BLaER1 treated with 17β-estradiol and CSF1 and Interleukin-3, amounts not matched to agents 10 nM and 100 nM (cell line): ENCODE data around the gene OBSCN.

Experiments used
- H3K27ac ChIP-seq, 11 experiments: shearing (Covaris generic); formaldehyde crosslinking; 2 replicates each; pipeline ENCODE4 v1.8.1; 2022
- H3K27me3 ChIP-seq, 11 experiments: shearing (Covaris generic); formaldehyde crosslinking; 2 replicates each; pipeline ENCODE4 v1.8.1; 2022
- H3K36me3 ChIP-seq, 11 experiments: shearing (Covaris generic); formaldehyde crosslinking; 2 replicates each; pipeline ENCODE4 v1.8.1; 2022
- H3K4me1 ChIP-seq, 10 experiments: shearing (Covaris generic); formaldehyde crosslinking; 2 replicates each; pipeline ENCODE4 v1.8.1; 2022
- H3K4me2 ChIP-seq, 11 experiments: shearing (Covaris generic); formaldehyde crosslinking; 2 replicates each; pipeline ENCODE4 v1.8.1; 2022
- H3K4me3 ChIP-seq, 10 experiments: shearing (Covaris generic); formaldehyde crosslinking; 2 replicates each; pipeline ENCODE4 v1.8.1; 2022
- H3K9ac ChIP-seq, 11 experiments: shearing (Covaris generic); formaldehyde crosslinking; 2 replicates each; pipeline ENCODE4 v1.8.1; 2022
- H3K9me3 ChIP-seq, 11 experiments: shearing (Covaris generic); formaldehyde crosslinking; replicated peaks in 1 of 11; 2 replicates each; pipeline ENCODE4 v1.8.1; 2022
- H4K20me1 ChIP-seq, 11 experiments: shearing (Covaris generic); formaldehyde crosslinking; 2 replicates each; pipeline ENCODE4 v1.8.1; 2022
- Cebpa-rat ChIP-seq, 11 experiments: shearing (Covaris generic); IDR thresholded peaks; 2 replicates each; pipeline ENCODE4 v1.8.1; 2022

Gene OBSCN

DNA sequence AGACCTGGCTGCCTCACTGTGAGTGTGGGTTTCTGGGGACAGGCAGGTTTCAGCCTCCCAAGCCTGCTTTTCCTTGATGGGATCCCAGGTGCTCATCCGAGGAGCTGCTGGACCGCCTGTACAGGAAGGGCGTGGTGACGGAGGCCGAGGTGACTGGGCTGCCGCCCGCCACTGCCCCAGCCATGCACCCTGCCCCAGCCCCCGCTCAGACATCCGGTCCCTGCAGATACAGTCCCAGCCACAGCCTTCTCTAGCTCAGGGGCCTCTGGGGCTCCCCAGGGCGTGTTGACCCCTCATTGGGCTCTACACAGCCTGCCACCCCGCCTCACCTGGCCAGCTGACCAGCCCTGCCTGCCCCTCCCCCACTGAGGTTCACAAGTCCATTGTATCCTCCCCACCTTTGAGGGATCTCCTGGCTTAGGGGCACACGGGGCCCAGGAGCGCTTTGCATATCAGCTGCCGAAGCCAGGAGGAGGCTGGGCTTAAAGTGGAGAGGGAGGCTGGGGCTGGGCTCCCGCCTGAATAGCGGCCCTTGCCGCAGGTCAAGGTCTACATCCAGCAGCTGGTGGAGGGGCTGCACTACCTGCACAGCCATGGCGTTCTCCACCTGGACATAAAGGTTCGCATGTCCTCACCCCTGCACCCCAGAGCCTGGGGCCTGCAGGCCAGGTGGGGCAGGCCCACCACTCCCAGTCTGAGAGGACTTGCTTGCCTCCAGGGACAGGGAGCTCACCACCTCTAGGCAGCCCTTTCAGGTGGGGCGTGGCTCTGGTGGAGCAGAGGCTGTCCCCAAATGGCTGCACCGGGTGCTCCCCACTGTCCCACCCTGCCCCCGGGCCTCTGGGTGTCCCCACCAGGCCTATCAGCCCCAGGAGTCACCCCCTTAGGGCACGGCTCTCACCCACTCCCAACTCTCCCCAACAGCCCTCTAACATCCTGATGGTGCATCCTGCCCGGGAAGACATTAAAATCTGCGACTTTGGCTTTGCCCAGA, 160.3 kb downstream of the OBSCN start:
- H3K27ac ChIP-seq, result no peak overlapping the region
- peaks cover 0 to 35% (median 0%) of the 10 kb centered on the region in 11 experiments; a peak in 4 of 22 replicates for H4K20me1 ChIP-seq
- no peaks in the 10 kb centered on the region for H3K27me3 ChIP-seq
- no peaks in the 10 kb centered on the region for H3K36me3 ChIP-seq
- TF ChIP-seq Cebpa-rat (IDR thresholded peaks at IDR 0.05), result no peak
- peak overlapping the region in 7 of 11 experiments; percentile 4 to 75 (median 38); a peak in 9 of 22 replicates for H3K4me2 ChIP-seq
- H3K9ac ChIP-seq, result no peak overlapping the region
- H3K4me1 ChIP-seq, result peaks cover 4 to 43% (median 38%) of the 10 kb centered on the region in 10 experiments; a peak in 19 of 20 replicates
- H3K9me3 ChIP-seq, result no peaks in the 10 kb centered on the region
- H3K4me3 ChIP-seq, result no peak overlapping the region

DNA sequence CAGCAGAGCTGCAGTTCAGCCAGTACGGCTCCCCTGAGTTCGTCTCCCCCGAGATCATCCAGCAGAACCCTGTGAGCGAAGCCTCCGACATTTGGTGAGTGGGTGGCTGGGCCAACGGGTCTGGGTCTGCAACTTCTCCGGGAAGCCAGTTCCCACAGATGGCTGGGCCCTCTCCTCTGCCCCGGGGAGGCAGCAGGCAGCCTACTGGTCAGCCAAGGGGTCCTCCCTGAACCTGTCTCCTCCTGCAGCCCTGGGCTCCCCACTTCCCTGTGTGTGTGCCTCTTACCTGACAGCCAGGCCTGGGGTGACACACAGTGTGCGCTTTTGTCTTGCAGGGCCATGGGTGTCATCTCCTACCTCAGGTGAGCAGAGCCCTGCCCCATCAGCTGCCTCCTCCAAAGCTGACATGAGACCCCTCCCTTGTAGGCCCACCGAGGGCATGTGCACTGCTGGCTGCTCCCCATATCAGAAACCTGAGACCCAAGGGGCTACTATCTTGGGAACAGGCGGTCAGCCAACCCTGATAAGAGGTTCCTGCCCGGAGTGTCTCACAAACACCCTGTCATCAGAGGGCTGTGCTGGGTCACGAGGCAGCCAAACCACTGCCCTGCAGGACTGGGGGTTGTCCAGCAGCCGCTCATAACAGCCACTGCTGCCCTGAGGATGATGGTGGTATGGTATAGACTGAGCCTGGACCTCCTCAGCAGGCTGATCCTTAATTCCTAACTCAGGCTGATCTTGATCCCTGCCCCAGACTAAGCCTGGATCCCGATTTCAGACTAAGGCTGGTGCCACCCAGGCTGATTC, 161.2 kb downstream of the OBSCN start:
- Histone ChIP-seq H3K9me3 (no peaks in the 10 kb centered on the region), H4K20me1 (peaks cover 0 to 32% (median 0%) of the 10 kb centered on the region in 11 experiments; a peak in 4 of 22 replicates), H3K4me3 (no peak overlapping the region), H3K27ac (no peak overlapping the region), H3K4me2 (peak overlapping the region in 9 of 11 experiments; percentile 15 to 75 (median 42); a peak in 13 of 22 replicates), H3K27me3 (no peaks in the 10 kb centered on the region), H3K4me1 (peaks cover 4 to 43% (median 38%) of the 10 kb centered on the region in 10 experiments; a peak in 19 of 20 replicates), H3K36me3 (no peaks in the 10 kb centered on the region), H3K9ac (peak overlapping the region in 3 of 11 experiments; percentile 28 to 33 (median 33); a peak in 3 of 22 replicates)
- no peak for TF ChIP-seq Cebpa-rat (IDR thresholded peaks at IDR 0.05)

DNA sequence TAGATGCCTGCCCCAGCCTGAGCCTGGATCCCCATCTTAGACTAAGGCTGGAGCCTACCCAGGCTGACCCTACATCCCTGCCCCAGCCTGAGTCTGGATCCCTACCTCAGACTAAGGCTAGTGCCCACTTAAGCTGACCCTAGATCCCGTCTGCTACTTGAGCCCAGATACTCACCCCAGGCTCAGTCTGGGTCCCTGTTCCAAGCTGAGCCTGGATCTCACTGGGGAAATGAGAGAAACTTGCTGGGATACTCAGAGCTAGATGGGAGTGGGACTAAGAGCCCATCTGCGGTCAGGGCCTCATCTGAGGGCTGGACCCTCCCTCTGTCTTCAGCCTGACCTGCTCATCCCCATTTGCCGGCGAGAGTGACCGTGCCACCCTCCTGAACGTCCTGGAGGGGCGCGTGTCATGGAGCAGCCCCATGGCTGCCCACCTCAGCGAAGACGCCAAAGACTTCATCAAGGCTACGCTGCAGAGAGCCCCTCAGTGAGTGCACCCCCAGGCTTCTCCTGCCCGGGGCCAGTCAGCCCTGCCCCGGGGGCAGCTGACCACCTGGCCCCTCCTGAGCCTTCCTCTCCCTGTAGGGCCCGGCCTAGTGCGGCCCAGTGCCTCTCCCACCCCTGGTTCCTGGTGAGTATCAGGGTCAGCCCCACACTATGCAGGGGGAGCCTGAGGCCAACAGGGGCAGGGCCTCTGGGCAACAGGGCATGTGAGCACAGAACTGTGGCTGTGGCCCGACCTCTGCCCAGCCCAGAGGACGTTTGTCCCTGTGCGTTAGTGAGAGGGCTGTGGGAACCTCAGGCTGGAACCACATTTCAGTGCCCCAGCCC, 162.0 kb downstream of the OBSCN start:
- H3K27me3 ChIP-seq, result no peaks in the 10 kb centered on the region
- H3K9me3 ChIP-seq, result no peaks in the 10 kb centered on the region
- no peak for TF ChIP-seq Cebpa-rat (IDR thresholded peaks at IDR 0.05)

DNA sequence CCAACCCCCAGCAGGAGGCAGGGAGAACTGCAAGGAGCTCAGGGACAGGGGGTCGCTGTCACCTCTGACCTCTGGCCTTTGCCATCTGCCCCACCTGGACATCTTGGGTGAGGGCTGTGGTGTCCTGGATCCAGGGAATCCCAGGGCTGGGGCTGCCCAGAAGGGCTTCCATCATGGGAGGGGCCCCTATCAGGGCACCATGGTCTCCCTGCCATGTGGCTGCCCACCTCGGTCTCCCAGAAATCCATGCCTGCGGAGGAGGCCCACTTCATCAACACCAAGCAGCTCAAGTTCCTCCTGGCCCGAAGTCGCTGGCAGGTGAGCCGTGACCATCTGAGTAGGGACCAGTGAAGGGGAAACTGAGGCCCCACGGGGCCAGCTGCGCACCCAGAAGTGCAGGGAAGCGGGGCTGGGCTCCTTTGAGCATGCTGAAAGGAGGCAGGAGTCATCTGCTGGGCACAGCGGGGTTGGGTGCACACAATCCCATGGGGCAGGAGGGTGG, 162.6 kb downstream of the OBSCN start:
- Histone ChIP-seq H3K9me3 (no peaks in the 10 kb centered on the region), H3K27ac (no peak overlapping the region), H3K36me3 (no peaks in the 10 kb centered on the region), H3K27me3 (no peaks in the 10 kb centered on the region), H3K4me2 (peak overlapping the region in 9 of 11 experiments; percentile 18 to 75 (median 64); a peak in 17 of 22 replicates), H3K4me1 (peaks cover 4 to 43% (median 38%) of the 10 kb centered on the region in 10 experiments; a peak in 19 of 20 replicates), H3K9ac (0 out of 22 replicates have a peak overlapping the region, but pooled peaks of 2 of the 11 experiments have one; percentile 0 to 18), H4K20me1 (peaks cover 0 to 47% (median 0%) of the 10 kb centered on the region in 11 experiments; a peak in 4 of 22 replicates), H3K4me3 (no peak overlapping the region)
- no peak for TF ChIP-seq Cebpa-rat (IDR thresholded peaks at IDR 0.05)

More for the DNA sequence above, 162.0 kb downstream of the OBSCN start:
- no peak overlapping the region for H3K4me3 ChIP-seq
- H3K36me3 ChIP-seq, result no peaks in the 10 kb centered on the region
- H3K4me1 ChIP-seq, result peaks cover 4 to 43% (median 38%) of the 10 kb centered on the region in 10 experiments; a peak in 19 of 20 replicates
- H4K20me1 ChIP-seq, result peaks cover 0 to 40% (median 0%) of the 10 kb centered on the region in 11 experiments; a peak in 4 of 22 replicates
- H3K4me2 ChIP-seq, result peak overlapping the region in 9 of 11 experiments; percentile 15 to 75 (median 62); a peak in 13 of 22 replicates
- peak overlapping the region in 3 of 11 experiments; percentile 0 to 33 (median 33); a peak in 2 of 22 replicates for H3K9ac ChIP-seq
- H3K27ac ChIP-seq, result no peak overlapping the region

DNA sequence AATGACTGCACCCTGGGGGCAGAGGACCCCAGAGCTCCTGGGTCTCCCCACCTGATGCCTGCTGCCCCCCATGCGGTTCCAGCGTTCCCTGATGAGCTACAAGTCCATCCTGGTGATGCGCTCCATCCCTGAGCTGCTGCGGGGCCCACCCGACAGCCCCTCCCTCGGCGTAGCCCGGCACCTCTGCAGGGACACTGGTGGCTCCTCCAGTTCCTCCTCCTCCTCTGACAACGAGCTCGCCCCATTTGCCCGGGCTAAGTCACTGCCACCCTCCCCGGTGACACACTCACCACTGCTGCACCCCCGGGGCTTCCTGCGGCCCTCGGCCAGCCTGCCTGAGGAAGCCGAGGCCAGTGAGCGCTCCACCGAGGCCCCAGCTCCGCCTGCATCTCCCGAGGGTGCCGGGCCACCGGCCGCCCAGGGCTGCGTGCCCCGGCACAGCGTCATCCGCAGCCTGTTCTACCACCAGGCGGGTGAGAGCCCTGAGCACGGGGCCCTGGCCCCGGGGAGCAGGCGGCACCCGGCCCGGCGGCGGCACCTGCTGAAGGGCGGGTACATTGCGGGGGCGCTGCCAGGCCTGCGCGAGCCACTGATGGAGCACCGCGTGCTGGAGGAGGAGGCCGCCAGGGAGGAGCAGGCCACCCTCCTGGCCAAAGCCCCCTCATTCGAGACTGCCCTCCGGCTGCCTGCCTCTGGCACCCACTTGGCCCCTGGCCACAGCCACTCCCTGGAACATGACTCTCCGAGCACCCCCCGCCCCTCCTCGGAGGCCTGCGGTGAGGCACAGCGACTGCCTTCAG, 163.3 kb downstream of the OBSCN start:
- Histone ChIP-seq H3K27me3 (no peaks in the 10 kb centered on the region), H3K36me3 (no peaks in the 10 kb centered on the region), H3K4me1 (peaks cover 4 to 43% (median 38%) of the 10 kb centered on the region in 10 experiments; a peak in 19 of 20 replicates), H3K4me2 (peak overlapping the region in 9 of 11 experiments; percentile 18 to 75 (median 64); a peak in 17 of 22 replicates), H3K27ac (no peak overlapping the region), H3K9ac (0 out of 22 replicates have a peak overlapping the region, but pooled peaks of 1 of the 11 experiments have one; percentile 18), H3K9me3 (no peaks in the 10 kb centered on the region), H4K20me1 (peaks cover 0 to 45% (median 0%) of the 10 kb centered on the region in 11 experiments; a peak in 4 of 22 replicates), H3K4me3 (no peak overlapping the region)
- no peak for TF ChIP-seq Cebpa-rat (IDR thresholded peaks at IDR 0.05)

DNA sequence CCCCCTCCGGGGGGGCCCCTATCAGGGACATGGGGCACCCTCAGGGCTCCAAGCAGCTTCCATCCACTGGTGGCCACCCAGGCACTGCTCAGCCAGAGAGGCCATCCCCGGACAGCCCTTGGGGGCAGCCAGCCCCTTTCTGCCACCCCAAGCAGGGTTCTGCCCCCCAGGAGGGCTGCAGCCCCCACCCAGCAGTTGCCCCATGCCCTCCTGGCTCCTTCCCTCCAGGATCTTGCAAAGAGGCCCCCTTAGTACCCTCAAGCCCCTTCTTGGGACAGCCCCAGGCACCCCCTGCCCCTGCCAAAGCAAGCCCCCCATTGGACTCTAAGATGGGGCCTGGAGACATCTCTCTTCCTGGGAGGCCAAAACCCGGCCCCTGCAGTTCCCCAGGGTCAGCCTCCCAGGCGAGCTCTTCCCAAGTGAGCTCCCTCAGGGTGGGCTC, 163.9 kb downstream of the OBSCN start:
- Histone ChIP-seq H3K36me3 (no peaks in the 10 kb centered on the region), H3K27ac (no peak overlapping the region), H3K27me3 (no peaks in the 10 kb centered on the region), H3K4me1 (peaks cover 4 to 43% (median 38%) of the 10 kb centered on the region in 10 experiments; a peak in 19 of 20 replicates), H4K20me1 (peaks cover 0 to 49% (median 0%) of the 10 kb centered on the region in 11 experiments; a peak in 4 of 22 replicates), H3K4me2 (peak overlapping the region in 1 of 11 experiments; percentile 70; a peak in 1 of 22 replicates), H3K9me3 (no peaks in the 10 kb centered on the region), H3K4me3 (no peak overlapping the region), H3K9ac (no peak overlapping the region)
- no peak for TF ChIP-seq Cebpa-rat (IDR thresholded peaks at IDR 0.05)
